ENCODE data around the gene CNP.

The CNP gene

GRCh38 chr17:41973408-41973811 lies 6.8 kb downstream of the CNP start:
- no peak for DNase-seq

- no peak for DNase-seq
These were observed 7.4 kb downstream of the CNP start for GRCh38 chr17:41974031-41974430.

GRCh38 chr17:41974658-41975057 lies 8.1 kb downstream of the CNP start:
- no peak for DNase-seq

GRCh38 chr17:41975099-41976083 lies 8.8 kb downstream of the CNP start:
- no peak for DNase-seq

GRCh38 chr17:41976142-41976768 lies 9.7 kb downstream of the CNP start:
- DNase-seq = no peak

GRCh38 chr17:41977991-41978390 lies 11.4 kb downstream of the CNP start:
- DNase-seq = no peak

GRCh38 chr17:41982026-41982760 lies 15.6 kb downstream of the CNP start:
- no peak for DNase-seq

GRCh38 chr17:41984454-41984853 lies 17.9 kb downstream of the CNP start:
- DNase-seq = no peak

- DNase-seq = no peak
These were observed 19.3 kb downstream of the CNP start for GRCh38 chr17:41985919-41986318.

GRCh38 chr17:41986634-41987033 lies 20.0 kb downstream of the CNP start:
- DNase-seq = no peak

GRCh38 chr17:41987642-41988041 lies 21.0 kb downstream of the CNP start:
- no peak for DNase-seq

- no peak for DNase-seq
These were observed 21.8 kb downstream of the CNP start for GRCh38 chr17:41988418-41988817.

GRCh38 chr17:41989702-41990419 lies 23.3 kb downstream of the CNP start:
- DNase-seq = no peak

GRCh38 chr17:41992576-41992975 lies 26.0 kb downstream of the CNP start:
- no peak for DNase-seq

GRCh38 chr17:41996855-41997164 lies 30.2 kb downstream of the CNP start:
- no peak for DNase-seq

GRCh38 chr17:41998497-41998896 lies 31.9 kb downstream of the CNP start:
- DNase-seq = no peak

GRCh38 chr17:42000413-42001133 lies 34.0 kb downstream of the CNP start:
- DNase-seq = no peak

- no peak for DNase-seq
These were observed 35.1 kb downstream of the CNP start for GRCh38 chr17:42001729-42002128.

- DNase-seq = no peak
These were observed 35.7 kb downstream of the CNP start for GRCh38 chr17:42002175-42002791.

- DNase-seq = no peak
These were observed 36.3 kb downstream of the CNP start for GRCh38 chr17:42002792-42003301.

GRCh38 chr17:42005166-42005565 lies 38.6 kb downstream of the CNP start:
- DNase-seq = no peak

- no peak for DNase-seq
These were observed 42.6 kb downstream of the CNP start for GRCh38 chr17:42009170-42009569.
